ENCODE data around the gene SMC3.

SMC3 gene

DNA sequence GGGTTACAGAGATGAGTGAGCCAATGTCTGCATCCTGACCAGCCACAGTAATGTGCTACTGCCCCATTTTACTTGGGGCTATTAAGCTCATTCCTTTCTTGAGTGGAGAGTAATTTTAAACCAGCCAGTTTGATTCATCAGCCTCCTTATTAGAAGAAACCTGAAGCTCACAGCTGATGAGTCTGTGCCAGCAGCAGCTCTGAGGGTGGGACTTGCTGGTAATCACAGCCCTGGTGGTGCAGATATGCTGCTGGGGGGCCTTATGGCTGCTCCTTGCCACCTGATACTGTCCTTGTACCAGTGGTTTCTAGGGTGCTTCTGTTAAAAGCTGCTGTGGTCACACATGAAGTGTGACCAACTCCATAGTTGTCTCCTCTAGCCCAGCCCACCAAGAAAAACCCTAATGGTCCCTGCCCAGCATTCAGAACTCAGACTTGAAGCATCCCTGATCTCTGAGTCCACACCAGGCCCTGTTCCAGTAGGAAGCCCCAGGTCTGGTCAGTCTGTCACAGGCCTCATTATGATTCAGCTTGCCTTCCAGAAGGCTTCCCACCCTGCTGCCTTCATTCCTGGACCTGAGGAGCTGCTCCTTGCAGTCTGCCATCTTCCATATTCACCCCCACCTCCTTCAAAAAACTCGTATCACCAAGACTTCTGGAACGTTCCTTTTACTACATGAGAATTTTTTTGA is 47.7 kb downstream of the SMC3 start:
- Histone ChIP-seq H3F3A (ENCODE audit: insufficient read depth) (no peaks in the 10 kb centered on the region), H2AFZ (ENCODE audit: low read depth, low read length, severe bottlenecking) (no peak overlapping the region), H3K4me3 (ENCODE audit: insufficient read depth, low read length, poor library complexity, severe bottlenecking) (no peak overlapping the region)

DNA sequence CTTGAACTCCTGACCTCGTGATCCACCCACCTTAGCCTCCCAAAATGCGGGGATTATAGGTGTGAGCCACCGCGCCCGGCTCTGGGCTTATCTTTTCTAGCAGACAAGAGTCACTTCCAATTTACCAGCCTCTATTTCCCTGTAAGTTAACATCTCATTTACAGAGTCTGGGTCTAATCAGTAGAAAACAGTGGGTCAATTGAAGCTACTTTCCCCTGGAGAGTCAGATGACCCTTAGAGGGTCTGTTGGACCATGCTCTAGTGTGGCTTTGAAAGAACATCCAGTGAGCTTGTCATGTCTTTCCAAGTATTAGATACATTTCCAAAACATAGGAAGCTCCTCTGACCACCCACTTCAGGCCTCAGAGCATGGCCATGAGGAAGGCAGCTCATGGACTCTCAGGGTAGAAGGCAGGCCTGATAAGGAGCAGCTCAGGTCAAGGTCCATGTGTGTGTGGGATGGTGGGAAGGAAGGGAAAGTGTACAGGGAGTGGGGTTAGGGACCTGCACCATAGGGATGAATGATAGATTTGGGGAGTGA is 49.1 kb downstream of the SMC3 start:
- Histone ChIP-seq H3F3A (ENCODE audit: insufficient read depth) (no peaks in the 10 kb centered on the region), H3K27ac (ENCODE audit: low read depth, low read length) (no peak overlapping the region), H3K9me2 (replicated peaks; ENCODE audit: insufficient read depth, low read length) (no peaks in the 10 kb centered on the region), H3K9me3 (ENCODE audit: insufficient read depth, low read length) (peaks cover 4% of the 10 kb centered on the region; the same call in 1 of the 2 replicates), H2AFZ (ENCODE audit: low read depth, low read length, severe bottlenecking) (no peak overlapping the region), H4K20me1 (ENCODE audit: low read depth, low read length) (no peaks in the 10 kb centered on the region), H3K9ac (ENCODE audit: low read length) (no peak overlapping the region), H3K79me2 (ENCODE audit: insufficient read depth, low read length) (no peaks in the 10 kb centered on the region), H3K4me3 (ENCODE audit: insufficient read depth, low read length, poor library complexity, severe bottlenecking) (no peak overlapping the region), H3K4me2 (ENCODE audit: low read depth, low read length, poor library complexity, severe bottlenecking) (no peak overlapping the region), H3K36me3 (ENCODE audit: low read length) (no peaks in the 10 kb centered on the region), H3K27me3 (ENCODE audit: low read length) (no peaks in the 10 kb centered on the region)
- TF ChIP-seq EZH2phosphoT487 (conservative IDR thresholded peaks at IDR 0.05; ENCODE audit: low read length) = no peak
- TF ChIP-seq, protein P1, sequence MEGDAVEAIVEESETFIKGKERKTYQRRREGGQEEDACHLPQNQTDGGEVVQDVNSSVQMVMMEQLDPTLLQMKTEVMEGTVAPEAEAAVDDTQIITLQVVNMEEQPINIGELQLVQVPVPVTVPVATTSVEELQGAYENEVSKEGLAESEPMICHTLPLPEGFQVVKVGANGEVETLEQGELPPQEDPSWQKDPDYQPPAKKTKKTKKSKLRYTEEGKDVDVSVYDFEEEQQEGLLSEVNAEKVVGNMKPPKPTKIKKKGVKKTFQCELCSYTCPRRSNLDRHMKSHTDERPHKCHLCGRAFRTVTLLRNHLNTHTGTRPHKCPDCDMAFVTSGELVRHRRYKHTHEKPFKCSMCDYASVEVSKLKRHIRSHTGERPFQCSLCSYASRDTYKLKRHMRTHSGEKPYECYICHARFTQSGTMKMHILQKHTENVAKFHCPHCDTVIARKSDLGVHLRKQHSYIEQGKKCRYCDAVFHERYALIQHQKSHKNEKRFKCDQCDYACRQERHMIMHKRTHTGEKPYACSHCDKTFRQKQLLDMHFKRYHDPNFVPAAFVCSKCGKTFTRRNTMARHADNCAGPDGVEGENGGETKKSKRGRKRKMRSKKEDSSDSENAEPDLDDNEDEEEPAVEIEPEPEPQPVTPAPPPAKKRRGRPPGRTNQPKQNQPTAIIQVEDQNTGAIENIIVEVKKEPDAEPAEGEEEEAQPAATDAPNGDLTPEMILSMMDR (IDR thresholded peaks at IDR 0.05; ENCODE audit: insufficient read depth, low read length, poor library complexity, severe bottlenecking) = no peak

More for the DNA sequence above, 47.7 kb downstream of the SMC3 start:
- no peaks in the 10 kb centered on the region for H3K9me3 ChIP-seq (ENCODE audit: insufficient read depth, low read length)
- no peak overlapping the region for H3K9ac ChIP-seq (ENCODE audit: low read length)
- no peak overlapping the region for H3K27ac ChIP-seq (ENCODE audit: low read depth, low read length)
- no peaks in the 10 kb centered on the region for H3K36me3 ChIP-seq (ENCODE audit: low read length)
- no peak overlapping the region for H3K4me2 ChIP-seq (ENCODE audit: low read depth, low read length, poor library complexity, severe bottlenecking)
- TF ChIP-seq EZH2phosphoT487 (conservative IDR thresholded peaks at IDR 0.05; ENCODE audit: low read length) = no peak
- TF ChIP-seq, protein P1 (IDR thresholded peaks at IDR 0.05; ENCODE audit: insufficient read depth, low read length, poor library complexity, severe bottlenecking) = no peak
- no peaks in the 10 kb centered on the region for H4K20me1 ChIP-seq (ENCODE audit: low read depth, low read length)
- no peaks in the 10 kb centered on the region for H3K9me2 ChIP-seq (replicated peaks; ENCODE audit: insufficient read depth, low read length)
- no peaks in the 10 kb centered on the region for H3K79me2 ChIP-seq (ENCODE audit: insufficient read depth, low read length)
- no peaks in the 10 kb centered on the region for H3K27me3 ChIP-seq (ENCODE audit: low read length)

DNA sequence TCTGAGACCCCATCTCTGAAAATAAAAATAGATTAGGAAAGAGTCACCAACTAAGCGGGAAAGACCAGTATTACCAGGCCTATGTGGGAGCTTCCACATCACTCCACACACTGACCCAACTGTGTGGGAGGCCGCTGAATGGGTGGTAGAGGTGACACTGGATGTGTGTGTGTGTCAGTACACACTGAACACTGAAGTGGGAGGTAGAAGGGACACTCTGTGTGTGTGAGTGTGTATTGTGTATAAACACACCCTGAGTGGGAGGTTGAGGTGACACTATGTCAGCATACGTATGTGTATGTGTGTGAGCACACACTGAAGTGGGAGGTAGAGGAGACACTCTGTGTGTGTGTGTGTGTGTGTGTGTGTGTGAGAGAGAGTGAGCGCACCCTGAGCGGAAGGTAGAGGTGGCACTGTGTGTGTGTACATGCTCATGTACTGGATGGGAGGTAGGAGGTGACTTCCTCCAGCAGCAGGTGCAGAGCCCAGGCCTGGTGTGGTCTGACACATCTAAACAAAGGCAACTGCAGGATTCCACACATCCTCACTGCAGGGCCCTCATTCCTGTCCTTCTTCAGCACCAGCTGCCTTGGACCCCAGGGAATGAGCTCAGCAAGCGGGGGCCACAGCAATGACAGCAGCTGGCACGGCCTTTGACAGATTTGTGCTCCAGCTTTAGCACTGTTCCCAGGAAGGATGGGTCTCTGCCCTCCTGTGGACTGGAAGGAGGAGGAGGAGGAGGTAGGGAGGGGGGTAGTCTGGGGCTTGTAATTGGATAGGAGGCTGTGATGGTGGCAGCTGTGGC is 50.1 kb downstream of the SMC3 start:
- no peaks in the 10 kb centered on the region for H3F3A ChIP-seq (ENCODE audit: insufficient read depth)
- H2AFZ ChIP-seq (ENCODE audit: low read depth, low read length, severe bottlenecking) = no peak overlapping the region
- H4K20me1 ChIP-seq (ENCODE audit: low read depth, low read length) = no peaks in the 10 kb centered on the region
- H3K9me3 ChIP-seq (ENCODE audit: insufficient read depth, low read length) = peaks cover 4% of the 10 kb centered on the region; the same call in 1 of the 2 replicates
- H3K27me3 ChIP-seq (ENCODE audit: low read length) = no peaks in the 10 kb centered on the region
- H3K9ac ChIP-seq (ENCODE audit: low read length) = no peak overlapping the region
- H3K36me3 ChIP-seq (ENCODE audit: low read length) = 0 out of 2 replicates have a peak, but pooled peaks cover 3% of the 10 kb centered on the region
- no peak for TF ChIP-seq EZH2phosphoT487 (conservative IDR thresholded peaks at IDR 0.05; ENCODE audit: low read length)
- TF ChIP-seq, protein P1 (IDR thresholded peaks at IDR 0.05; ENCODE audit: insufficient read depth, low read length, poor library complexity, severe bottlenecking) = no peak
- H3K27ac ChIP-seq (ENCODE audit: low read depth, low read length) = no peak overlapping the region
- H3K4me2 ChIP-seq (ENCODE audit: low read depth, low read length, poor library complexity, severe bottlenecking) = no peak overlapping the region
- no peaks in the 10 kb centered on the region for H3K9me2 ChIP-seq (replicated peaks; ENCODE audit: insufficient read depth, low read length)
- no peaks in the 10 kb centered on the region for H3K79me2 ChIP-seq (ENCODE audit: insufficient read depth, low read length)
- no peak overlapping the region for H3K4me3 ChIP-seq (ENCODE audit: insufficient read depth, low read length, poor library complexity, severe bottlenecking)

Measured in SU-DHL-6 (cell line).